PC-3 (cell line): Measurements from ENCODE around the gene ZBTB24. TPM values are rescaled to one million over a fixed set of nuclear protein-coding genes. Genes with fewer than 3 reads are reported as not detected.

ENCODE experiments used
- ATAC-seq: fragments of 200-7000 bp; cut with Tn5 transposase; 2 replicates; pipeline ENCODE4 v1.9.1; 2020; ENCODE audit warnings: mild to moderate bottlenecking, moderate library complexity
- BruUV-seq: library from RNA; stranded (reverse); fragments of 400-500 nt; replicated peaks from 2 replicates; lab custom pipeline; 2021; lab: Mats Ljungman, UMichigan
- CTCF ChIA-PET: fragments of 300-600 bp; sonication (Branson Sonifier 250); formaldehyde crosslinking; loops from one replicate; lab custom pipeline; 2022; ENCODE audit warnings: antibody characterized with exemption; lab: Charles Lee
- POLR2A ChIA-PET: fragments of 300-600 bp; sonication (Branson Sonifier 250); formaldehyde crosslinking; loops from one replicate; lab custom pipeline; 2022; ENCODE audit warnings: antibody characterized with exemption; ENCODE audit not compliant: unreplicated experiment; lab: Charles Lee
- DNase-seq: peaks from one replicate; pipeline ENCODE4 v3.0.0-alpha.2; 2015
- H2AFZ ChIP-seq: fragments of 300-600 bp; sonication (generic); 2 replicates; pipeline ENCODE4 v1.6.0; 2016; ENCODE audit warnings: antibody characterized with exemption, low read length
- H3F3A ChIP-seq: fragments of 300-600 bp; sonication (generic); one replicate; pipeline ENCODE4 v1.6.0; 2017; ENCODE audit warnings: antibody characterized with exemption, low read length, control low read depth, mild to moderate bottlenecking; ENCODE audit not compliant: unreplicated experiment
- H3K27ac ChIP-seq: fragments of 300-600 bp; sonication (generic); 2 replicates; pipeline ENCODE4 v1.5.1; 2016; ENCODE audit warnings: mild to moderate bottlenecking, low read length
- H3K27me3 ChIP-seq: fragments of 300-600 bp; sonication (generic); 2 replicates; pipeline ENCODE4 v1.6.1; 2016; ENCODE audit warnings: low read length, mixed read lengths
- H3K36me3 ChIP-seq: fragments of 300-600 bp; sonication (generic); 2 replicates; pipeline ENCODE4 v1.6.1; 2016; ENCODE audit warnings: low read depth, mixed run types, low read length, mixed read lengths
- H3K4me1 ChIP-seq: fragments of 300-600 bp; sonication (generic); 2 replicates; pipeline ENCODE4 v1.5.1; 2016; ENCODE audit warnings: low read length; ENCODE audit not compliant: insufficient read depth
- H3K4me2 ChIP-seq: fragments of 300-600 bp; sonication (generic); 2 replicates; pipeline ENCODE4 v1.6.0; 2016; ENCODE audit warnings: low read length
- H3K4me3 ChIP-seq: fragments of 300-600 bp; sonication (generic); 2 replicates; pipeline ENCODE4 v1.5.1; 2016; ENCODE audit warnings: mild to moderate bottlenecking, low read length, mixed read lengths
- H3K79me2 ChIP-seq: fragments of 300-600 bp; sonication (generic); 2 replicates; pipeline ENCODE4 v1.6.1; 2017; ENCODE audit warnings: low read length, mixed read lengths
- H3K9ac ChIP-seq: fragments of 300-600 bp; sonication (generic); 2 replicates; pipeline ENCODE4 v1.6.0; 2016; ENCODE audit warnings: mild to moderate bottlenecking, low read length
- H3K9me2 ChIP-seq: fragments of 300-600 bp; sonication (generic); replicated peaks from 2 replicates; pipeline ENCODE4 v1.6.1; 2016; ENCODE audit warnings: mixed run types, low read length, mixed read lengths
- H3K9me3 ChIP-seq: fragments of 300-600 bp; sonication (generic); 2 replicates; pipeline ENCODE4 v1.6.1; 2016; ENCODE audit warnings: low read length, mixed read lengths
- H4K20me1 ChIP-seq: fragments of 300-600 bp; sonication (generic); 2 replicates; pipeline ENCODE4 v1.6.1; 2016; ENCODE audit warnings: low read length, mixed read lengths
- CTCF ChIP-seq: fragments of 300-600 bp; sonication (generic); conservative IDR thresholded peaks from 2 replicates; pipeline ENCODE4 v1.5.1; 2017; ENCODE audit warnings: antibody characterized with exemption, low read depth, mild to moderate bottlenecking, low read length
- EZH2 ChIP-seq: fragments of 300-600 bp; sonication (generic); IDR thresholded peaks from one replicate; pipeline ENCODE4 v1.6.1; 2017; ENCODE audit warnings: antibody characterized with exemption, mild to moderate bottlenecking, low read length; ENCODE audit not compliant: unreplicated experiment
- EZH2phosphoT487 ChIP-seq: fragments of 300-600 bp; sonication (generic); IDR thresholded peaks from 2 replicates; pipeline ENCODE4 v1.6.1; 2018; ENCODE audit warnings: mild to moderate bottlenecking, antibody characterized with exemption, low read length, borderline replicate concordance
- intact Hi-C: fragments of 100-400 bp; cut with micrococcal nuclease; formaldehyde crosslinking; loops from 2 replicates; pipeline ENCODE4 v1.9.0; 2023
- total RNA-seq: library from RNA; depleted of rRNA; stranded (reverse); fragments of >200 nt; gene quantifications from 2 replicates; pipeline ENCODE4 v1.2.3, GENCODE V29; 2014; rRNA removed

ZBTB24 gene
- total RNA-seq, 1 experiment from 2014 or later = 6.1 TPM

- H3K9ac ChIP-seq = no peak overlapping the region
- H3K4me1 ChIP-seq = peaks cover 28% of the 10 kb centered on the region
- DNase-seq (no peak), ATAC-seq (no peak)
- TF ChIP-seq CTCF (no peak), EZH2 (no peak), EZH2phosphoT487 (no peak)
- no peaks in the 10 kb centered on the region for H3K9me2 ChIP-seq
- H3K4me3 ChIP-seq = no peak overlapping the region
- H3K27ac ChIP-seq = no peak overlapping the region
- H4K20me1 ChIP-seq = no peaks in the 10 kb centered on the region
- no peaks in the 10 kb centered on the region for H3K27me3 ChIP-seq
- no peaks in the 10 kb centered on the region for H3K9me3 ChIP-seq
- POLR2A ChIA-PET = no interaction called here
- no TSS peak for BruUV-seq
- H3K79me2 ChIP-seq = no peaks in the 10 kb centered on the region
- intact Hi-C loops = no loop called here
- no peak overlapping the region for H3K4me2 ChIP-seq
- CTCF ChIA-PET = interaction anchor here (1.0 kb wide), 1 partner anchor 37 kb away, joined by 4 read pairs; no protein-coding TSS in a partner anchor
- no peaks in the 10 kb centered on the region for H3F3A ChIP-seq
- H3K36me3 ChIP-seq = no peaks in the 10 kb centered on the region
- H2AFZ ChIP-seq = peak overlapping the region; percentile 50; the same call in 1 of the 2 replicates
Measured at GRCh38 chr6:109421184-109421583, 61.8 kb downstream of the ZBTB24 start.

DNA sequence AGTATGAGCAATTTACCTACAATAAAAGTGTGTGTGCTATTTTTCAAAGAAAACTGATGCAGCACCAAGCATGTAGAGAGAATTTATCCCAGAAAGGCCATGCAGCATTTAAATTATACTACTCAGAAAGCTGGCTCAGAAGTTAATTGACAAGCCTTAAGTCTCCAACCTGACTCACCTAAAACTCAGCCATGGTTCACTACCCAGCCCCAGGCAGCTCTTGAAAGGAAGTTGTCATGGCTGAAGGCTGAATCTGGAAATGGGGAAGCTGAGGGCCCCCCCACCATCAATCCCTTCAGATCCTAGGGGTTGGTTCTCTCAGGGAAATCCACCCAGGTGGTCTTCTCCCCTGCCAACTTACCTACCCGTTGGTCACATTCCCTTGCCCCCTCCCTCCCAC is 62.3 kb downstream of the ZBTB24 start:
- peak; percentile 72 for ATAC-seq
- H3K9me2 ChIP-seq = no peaks in the 10 kb centered on the region
- H3K4me3 ChIP-seq = no peak overlapping the region
- no peak overlapping the region for H3K9ac ChIP-seq
- BruUV-seq = no TSS peak
- H3K79me2 ChIP-seq = no peaks in the 10 kb centered on the region
- TF ChIP-seq EZH2phosphoT487 = no peak
- no peak for TF ChIP-seq EZH2
- TF ChIP-seq CTCF = no peak
- H2AFZ ChIP-seq = peak overlapping the region; percentile 50; the same call in 1 of the 2 replicates
- no peak overlapping the region for H3K4me2 ChIP-seq
- peak; percentile 66 for DNase-seq
- intact Hi-C loops = no loop called here
- no peaks in the 10 kb centered on the region for H3K27me3 ChIP-seq
- no peaks in the 10 kb centered on the region for H3K36me3 ChIP-seq
- no peaks in the 10 kb centered on the region for H3K9me3 ChIP-seq
- POLR2A ChIA-PET = no interaction called here
- peaks cover 28% of the 10 kb centered on the region for H3K4me1 ChIP-seq
- no peaks in the 10 kb centered on the region for H4K20me1 ChIP-seq
- CTCF ChIA-PET = interaction anchor here (1.0 kb wide), 1 partner anchor 37 kb away, joined by 4 read pairs; no protein-coding TSS in a partner anchor
- no peaks in the 10 kb centered on the region for H3F3A ChIP-seq
- no peak overlapping the region for H3K27ac ChIP-seq

DNA sequence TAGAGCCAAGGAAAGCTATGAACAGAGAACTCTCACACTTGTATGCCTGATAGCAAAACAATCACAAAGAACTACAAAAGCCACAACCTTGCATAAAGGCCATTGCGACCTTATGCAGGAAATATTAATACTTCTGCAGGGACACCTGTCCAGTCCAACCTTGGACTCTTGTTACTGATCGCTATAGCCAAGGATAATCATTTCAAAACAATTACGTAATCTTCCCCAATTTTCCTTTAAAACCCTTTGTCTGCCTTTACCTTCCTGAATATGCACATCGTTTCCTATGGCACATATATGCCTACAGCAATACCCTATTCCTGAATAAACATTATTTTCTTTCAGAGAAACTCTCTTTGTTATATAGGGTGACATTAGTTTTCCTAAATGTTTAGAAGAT is 65.4 kb downstream of the ZBTB24 start:
- peaks cover 9% of the 10 kb centered on the region; the same call in 1 of the 2 replicates for H3K4me1 ChIP-seq
- H3K4me2 ChIP-seq = no peak overlapping the region
- DNase-seq (no peak), ATAC-seq (no peak)
- H3K4me3 ChIP-seq = no peak overlapping the region
- no TSS peak for BruUV-seq
- no peaks in the 10 kb centered on the region for H3K27me3 ChIP-seq
- H3K27ac ChIP-seq = no peak overlapping the region
- no peaks in the 10 kb centered on the region for H3K9me3 ChIP-seq
- no peak overlapping the region for H3K9ac ChIP-seq
- no peaks in the 10 kb centered on the region for H3F3A ChIP-seq
- TF ChIP-seq EZH2phosphoT487 (no peak), EZH2 (no peak), CTCF (no peak)
- intact Hi-C loops = no loop called here
- H2AFZ ChIP-seq = no peak overlapping the region
- no peaks in the 10 kb centered on the region for H4K20me1 ChIP-seq
- no peaks in the 10 kb centered on the region for H3K79me2 ChIP-seq
- ChIA-PET POLR2A (no interaction called here), CTCF (no interaction called here)
- H3K9me2 ChIP-seq = no peaks in the 10 kb centered on the region
- H3K36me3 ChIP-seq = no peaks in the 10 kb centered on the region

Other genes with a start within 250 kb of the ZBTB24 start
- gene CD164, start 100.8 kb downstream of the ZBTB24 start, total RNA-seq = 89.2 and 95.6 TPM in 2 replicates
- gene PPIL6, start 42.6 kb downstream of the ZBTB24 start, total RNA-seq = 0.62 and 2.1 TPM in 2 replicates
- 12.6 and 13.8 TPM in 2 replicates for gene SMPD2, start 42.5 kb downstream of the ZBTB24 start, total RNA-seq
- gene MICAL1, start 27.4 kb downstream of the ZBTB24 start, total RNA-seq = 9.1 and 17.9 TPM in 2 replicates
- 1.7 and 3.5 TPM in 2 replicates for gene AK9, start 208.0 kb upstream of the ZBTB24 start, total RNA-seq
- 5.7 and 6.0 TPM in 2 replicates for gene FIG4, start 208.1 kb upstream of the ZBTB24 start, total RNA-seq